ENCODE results near the gene RAPGEF3.

The RAPGEF3 gene

DNA sequence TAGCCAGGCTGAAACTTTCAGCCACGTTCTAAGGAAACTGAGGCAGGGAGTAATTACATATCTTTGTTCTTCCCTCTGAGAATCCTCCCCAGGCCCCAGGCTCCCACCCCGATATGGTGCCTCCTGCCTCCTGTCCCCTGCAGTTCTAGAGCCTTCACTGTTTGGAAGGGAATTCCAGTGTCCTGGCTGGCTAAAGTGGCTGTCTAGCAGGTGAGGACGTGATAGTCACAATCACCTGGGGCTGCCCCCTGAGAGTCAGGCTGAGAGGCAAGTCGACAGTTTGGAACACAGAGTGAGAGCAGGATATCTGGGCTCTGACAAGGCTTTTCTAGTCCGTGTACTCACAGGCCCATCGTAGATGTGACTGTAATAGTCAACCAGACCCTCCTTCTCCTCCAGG is 46.5 kb downstream of the RAPGEF3 start:
- TF ChIP-seq PAX5 (IDR thresholded peaks at IDR 0.05; ENCODE audit: insufficient read depth, low read length, severe bottlenecking) = no peak
- no peak for TF ChIP-seq POU2F2 (IDR thresholded peaks at IDR 0.05; ENCODE audit: low read depth, low read length)
- TF ChIP-seq POLR2A (IDR thresholded peaks at IDR 0.05; ENCODE audit: low read depth, low read length) = no peak
- no peak for TF ChIP-seq TAF1 (IDR thresholded peaks at IDR 0.05; ENCODE audit: low read depth, low read length)
- FAIRE-seq (no peak), DNase-seq (ENCODE audit: insufficient read length, low spot score) (no peak)

DNA sequence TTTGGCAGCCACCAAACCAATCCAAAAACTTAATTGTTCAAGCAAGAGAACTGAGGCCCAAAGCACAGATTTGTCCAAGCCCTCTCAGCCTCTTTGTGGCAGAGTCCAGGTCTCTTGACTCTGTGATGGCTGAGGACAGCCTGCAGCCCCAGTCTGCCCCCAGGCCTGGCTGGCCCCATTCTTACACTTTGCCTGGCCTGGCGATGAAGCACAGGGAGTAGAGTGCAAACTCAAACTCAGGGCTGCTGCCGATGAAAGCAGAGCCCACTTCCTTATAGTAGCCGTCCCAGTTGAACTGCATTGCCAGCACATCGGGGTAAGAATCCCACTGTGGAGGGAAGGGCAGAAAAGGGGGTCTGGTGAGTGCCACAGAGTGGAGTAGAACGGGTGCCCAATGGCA is 47.2 kb downstream of the RAPGEF3 start:
- TF ChIP-seq PAX5 (IDR thresholded peaks at IDR 0.05; ENCODE audit: insufficient read depth, low read length, severe bottlenecking) (no peak), SPI1 (IDR thresholded peaks at IDR 0.05; ENCODE audit: low read depth, low read length) (no peak), POLR2AphosphoS5 (IDR thresholded peaks at IDR 0.05; ENCODE audit: low read depth, low read length) (no peak), POLR2A (IDR thresholded peaks at IDR 0.05; ENCODE audit: low read depth, low read length) (no peak), POU2F2 (IDR thresholded peaks at IDR 0.05; ENCODE audit: low read depth, low read length) (no peak), TAF1 (IDR thresholded peaks at IDR 0.05; ENCODE audit: low read depth, low read length) (no peak)
- DNase-seq (ENCODE audit: insufficient read length, low spot score) (no peak), FAIRE-seq (no peak)

DNA sequence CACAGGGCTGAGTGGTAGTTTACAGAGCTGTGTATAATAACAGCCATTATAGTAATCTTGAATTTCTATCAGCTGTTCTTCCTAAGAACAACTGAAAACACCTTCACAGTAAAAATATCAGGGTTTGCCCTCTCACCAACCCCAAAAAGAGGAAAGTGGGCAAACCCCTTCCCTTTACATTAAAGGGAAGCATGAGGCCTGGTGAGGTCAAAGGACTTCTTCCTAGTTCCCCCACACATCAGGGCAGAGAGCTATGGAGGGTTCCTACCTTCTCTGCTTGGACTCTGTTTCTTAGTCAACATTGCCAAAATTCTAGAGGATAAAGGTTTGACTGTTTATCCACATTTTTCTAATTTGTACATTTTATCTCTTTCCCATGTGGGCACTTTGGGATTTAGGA is 48.4 kb downstream of the RAPGEF3 start:
- no peak for DNase-seq (ENCODE audit: insufficient read length, low spot score)
- TF ChIP-seq POU2F2 (IDR thresholded peaks at IDR 0.05; ENCODE audit: low read depth, low read length) = no peak
- TF ChIP-seq PAX5 (IDR thresholded peaks at IDR 0.05; ENCODE audit: insufficient read depth, low read length, severe bottlenecking) = no peak
- no peak for TF ChIP-seq TAF1 (IDR thresholded peaks at IDR 0.05; ENCODE audit: low read depth, low read length)
- TF ChIP-seq POLR2A (IDR thresholded peaks at IDR 0.05; ENCODE audit: low read depth, low read length) = no peak
- no peak for TF ChIP-seq SPI1 (IDR thresholded peaks at IDR 0.05; ENCODE audit: low read depth, low read length)
- no peak for TF ChIP-seq POLR2AphosphoS5 (IDR thresholded peaks at IDR 0.05; ENCODE audit: low read depth, low read length)
- FAIRE-seq = no peak

DNA sequence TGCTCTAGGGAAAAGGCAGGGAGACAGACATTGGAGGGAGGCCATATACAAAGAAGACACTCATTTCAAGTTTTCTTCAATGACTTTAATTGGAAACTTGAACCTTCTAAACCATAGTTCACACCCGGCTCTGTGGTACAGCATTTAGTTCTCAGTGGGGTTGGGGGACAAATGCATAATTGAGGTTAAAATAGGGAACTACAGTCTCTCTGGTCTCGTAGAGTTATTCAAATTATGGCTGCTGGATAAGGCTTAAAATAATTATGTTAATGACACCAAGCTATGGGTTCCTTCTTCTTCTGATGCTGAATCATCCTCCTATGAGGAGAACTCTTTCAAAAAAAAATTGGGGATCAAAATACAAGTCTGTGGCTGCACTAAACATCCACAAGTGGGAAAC is 49.0 kb downstream of the RAPGEF3 start:
- TF ChIP-seq PAX5 (IDR thresholded peaks at IDR 0.05; ENCODE audit: insufficient read depth, low read length, severe bottlenecking) (no peak), POLR2A (IDR thresholded peaks at IDR 0.05; ENCODE audit: low read depth, low read length) (no peak), SPI1 (IDR thresholded peaks at IDR 0.05; ENCODE audit: low read depth, low read length) (peak; percentile 24; the same call in 1 of the 2 replicates)

DNA sequence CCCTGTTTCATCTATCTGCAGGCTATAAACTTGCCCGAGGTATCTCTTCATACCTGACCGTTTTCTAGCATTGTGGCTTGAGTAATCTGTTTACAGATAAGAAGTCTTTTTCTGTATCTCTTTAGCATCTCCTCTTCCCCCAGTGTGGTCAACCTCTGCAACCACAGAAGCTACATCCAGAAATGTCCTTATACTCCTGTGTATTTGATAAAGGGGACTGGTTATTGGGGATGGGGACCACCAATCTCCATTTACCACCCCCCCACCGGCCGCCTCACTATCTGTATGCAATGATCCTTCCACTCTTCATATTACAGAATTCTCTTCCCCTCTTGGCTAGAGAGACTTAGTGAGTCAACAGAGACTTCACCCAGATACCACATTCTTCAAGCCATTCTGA is 49.4 kb downstream of the RAPGEF3 start:
- FAIRE-seq = no peak
- DNase-seq (ENCODE audit: insufficient read length, low spot score) = no peak
- no peak for TF ChIP-seq POLR2A (IDR thresholded peaks at IDR 0.05; ENCODE audit: low read depth, low read length)
- no peak for TF ChIP-seq PAX5 (IDR thresholded peaks at IDR 0.05; ENCODE audit: insufficient read depth, low read length, severe bottlenecking)
- no peak for TF ChIP-seq POLR2AphosphoS5 (IDR thresholded peaks at IDR 0.05; ENCODE audit: low read depth, low read length)
- no peak for TF ChIP-seq SPI1 (IDR thresholded peaks at IDR 0.05; ENCODE audit: low read depth, low read length)
- TF ChIP-seq POU2F2 (IDR thresholded peaks at IDR 0.05; ENCODE audit: low read depth, low read length) = no peak
- TF ChIP-seq TAF1 (IDR thresholded peaks at IDR 0.05; ENCODE audit: low read depth, low read length) = no peak

More for the DNA sequence above, 49.0 kb downstream of the RAPGEF3 start:
- no peak for DNase-seq (ENCODE audit: insufficient read length, low spot score)
- no peak for FAIRE-seq

DNA sequence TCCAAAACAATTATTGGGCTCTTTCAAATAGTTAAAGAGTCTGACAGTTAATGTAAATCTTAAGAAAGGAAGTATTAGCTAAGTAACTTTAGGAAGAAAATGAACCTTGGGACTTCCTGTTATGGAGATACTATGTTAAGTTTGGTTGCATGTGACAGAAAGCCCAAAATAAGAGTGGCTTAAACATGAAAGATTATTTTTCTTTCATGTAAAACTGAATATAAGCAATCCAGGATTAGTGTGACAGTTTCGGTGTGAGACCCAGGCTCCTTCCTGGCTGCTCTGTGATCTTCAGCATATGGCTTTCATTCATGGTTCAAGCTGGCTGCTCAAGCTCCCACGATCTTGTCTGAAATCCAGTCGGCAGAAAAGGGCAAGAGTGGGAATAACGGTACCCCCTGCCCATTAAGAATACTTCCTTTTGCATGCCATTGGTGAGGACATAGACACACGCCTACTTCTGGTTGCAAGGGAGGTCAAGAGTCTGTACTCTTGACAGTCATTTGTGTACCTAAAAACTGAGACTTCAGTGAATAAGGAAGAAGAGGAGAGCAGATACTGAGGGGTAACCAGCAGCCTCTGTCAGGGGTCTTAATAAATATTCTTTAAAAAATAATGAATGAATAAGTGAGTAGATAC is 50.7 kb downstream of the RAPGEF3 start:
- TF ChIP-seq POLR2AphosphoS5 (IDR thresholded peaks at IDR 0.05; ENCODE audit: low read depth, low read length) (no peak), TAF1 (IDR thresholded peaks at IDR 0.05; ENCODE audit: low read depth, low read length) (no peak), PAX5 (IDR thresholded peaks at IDR 0.05; ENCODE audit: insufficient read depth, low read length, severe bottlenecking) (no peak), SPI1 (IDR thresholded peaks at IDR 0.05; ENCODE audit: low read depth, low read length) (no peak)
- FAIRE-seq (peak; percentile 69), DNase-seq (ENCODE audit: insufficient read length, low spot score) (no peak)

DNA sequence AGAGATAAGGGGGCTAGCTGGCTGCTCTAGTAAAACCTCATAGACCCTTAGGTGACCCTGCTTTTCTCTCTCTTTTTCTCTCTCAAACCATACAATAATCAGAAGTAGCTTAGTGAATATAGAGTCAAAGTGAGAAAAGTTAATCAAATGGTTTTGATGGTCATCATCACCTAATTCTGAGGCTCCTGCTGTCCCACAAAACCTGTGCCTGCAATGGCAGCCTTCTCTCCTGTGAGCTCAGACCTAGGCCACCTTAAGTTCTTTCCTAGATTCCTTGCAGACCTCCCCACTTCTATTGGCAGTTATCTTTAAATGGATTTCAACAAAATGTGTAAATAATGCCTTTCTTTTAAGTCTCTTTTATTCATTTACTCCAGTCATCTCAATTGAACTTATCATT is 51.3 kb downstream of the RAPGEF3 start:
- TF ChIP-seq SPI1 (IDR thresholded peaks at IDR 0.05; ENCODE audit: low read depth, low read length) = no peak
- no peak for TF ChIP-seq POU2F2 (IDR thresholded peaks at IDR 0.05; ENCODE audit: low read depth, low read length)
- TF ChIP-seq PAX5 (IDR thresholded peaks at IDR 0.05; ENCODE audit: insufficient read depth, low read length, severe bottlenecking) = no peak
- TF ChIP-seq POLR2AphosphoS5 (IDR thresholded peaks at IDR 0.05; ENCODE audit: low read depth, low read length) = no peak
- TF ChIP-seq TAF1 (IDR thresholded peaks at IDR 0.05; ENCODE audit: low read depth, low read length) = no peak
- no peak for TF ChIP-seq POLR2A (IDR thresholded peaks at IDR 0.05; ENCODE audit: low read depth, low read length)
- DNase-seq (ENCODE audit: insufficient read length, low spot score) (no peak), FAIRE-seq (no peak)

DNA sequence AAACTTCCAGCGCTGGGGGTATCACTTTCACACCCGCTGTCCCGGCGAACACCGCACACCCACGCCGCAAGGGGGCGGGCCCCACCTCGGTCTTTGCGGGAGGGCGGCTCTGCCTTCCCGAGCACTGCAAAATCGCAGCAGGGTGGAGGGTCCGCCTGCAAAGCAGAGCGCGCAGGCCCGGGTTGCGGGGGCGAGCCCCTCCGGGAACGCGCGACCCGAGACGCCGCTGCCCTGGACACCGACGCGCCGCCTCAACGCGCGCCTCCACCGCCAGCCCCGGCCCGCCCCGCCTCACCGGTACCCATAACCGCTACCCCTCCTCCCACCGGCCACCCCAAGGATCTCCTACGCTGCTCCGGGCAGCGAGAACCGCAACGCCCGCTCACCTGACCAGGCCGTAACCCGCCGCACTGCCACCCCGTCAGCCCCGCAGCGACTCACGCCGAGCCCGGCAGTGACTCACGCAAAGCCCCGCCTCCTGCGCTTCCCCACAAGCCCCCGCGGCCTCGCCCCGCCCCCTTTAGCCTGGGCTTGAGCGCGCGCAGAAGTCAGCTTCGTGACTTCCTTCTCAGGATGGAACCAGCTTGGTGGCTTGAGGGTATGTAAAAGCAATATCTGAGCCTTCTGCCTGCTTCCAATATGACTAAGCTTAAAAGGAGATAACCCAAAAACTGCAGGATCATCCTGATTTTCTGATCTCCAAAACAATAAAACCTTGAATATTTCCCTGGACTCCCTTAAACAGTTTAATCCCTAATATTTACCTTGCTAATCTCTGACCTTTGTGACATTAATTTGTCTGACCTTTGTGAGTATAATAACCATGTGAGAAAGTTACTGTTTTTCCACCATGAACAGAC is 52.9 kb downstream of the RAPGEF3 start, which contains the start of gene RPAP3:
Gene RPAP3, minus strand, starts transcription at position 465 of the 860 bp plus-strand sequence. CDS start 3,190 bp downstream, outside the sequence.
- peak; percentile 99 for FAIRE-seq
- peak; percentile 85 for TF ChIP-seq POLR2AphosphoS5 (IDR thresholded peaks at IDR 0.05; ENCODE audit: low read depth, low read length)
- peak; percentile 50 for TF ChIP-seq SPI1 (IDR thresholded peaks at IDR 0.05; ENCODE audit: low read depth, low read length)
- TF ChIP-seq POLR2A (IDR thresholded peaks at IDR 0.05; ENCODE audit: low read depth, low read length) = peak; percentile 83; the same call in 1 of the 2 replicates
- TF ChIP-seq POU2F2 (IDR thresholded peaks at IDR 0.05; ENCODE audit: low read depth, low read length) = 0 out of 2 replicates have a peak, but pooled peaks have one; percentile 29
- no peak for TF ChIP-seq PAX5 (IDR thresholded peaks at IDR 0.05; ENCODE audit: insufficient read depth, low read length, severe bottlenecking)
- peak; percentile 69; the same call in 1 of the 2 replicates for TF ChIP-seq TAF1 (IDR thresholded peaks at IDR 0.05; ENCODE audit: low read depth, low read length)

DNA sequence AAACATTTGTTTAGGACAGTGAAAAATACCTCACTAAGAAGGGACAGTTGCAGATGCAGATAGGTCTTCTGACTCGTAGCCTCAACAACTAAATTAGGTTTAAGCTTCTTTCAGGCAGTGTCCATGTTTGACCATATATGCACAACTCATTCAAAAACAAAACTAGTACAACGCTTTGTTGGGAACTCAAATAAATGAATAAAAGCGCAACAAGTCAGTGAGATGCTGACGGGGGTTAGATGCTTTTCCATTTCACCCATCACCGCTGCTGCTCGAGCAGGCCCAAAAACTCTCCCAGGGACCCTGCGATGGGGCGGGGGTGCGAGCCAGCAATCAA is 53.5 kb downstream of the RAPGEF3 start:
- no peak for DNase-seq (ENCODE audit: insufficient read length, low spot score)
- no peak for FAIRE-seq
- TF ChIP-seq POU2F2 (IDR thresholded peaks at IDR 0.05; ENCODE audit: low read depth, low read length) (no peak), SPI1 (IDR thresholded peaks at IDR 0.05; ENCODE audit: low read depth, low read length) (no peak), POLR2AphosphoS5 (IDR thresholded peaks at IDR 0.05; ENCODE audit: low read depth, low read length) (no peak), POLR2A (IDR thresholded peaks at IDR 0.05; ENCODE audit: low read depth, low read length) (no peak), TAF1 (IDR thresholded peaks at IDR 0.05; ENCODE audit: low read depth, low read length) (no peak), PAX5 (IDR thresholded peaks at IDR 0.05; ENCODE audit: insufficient read depth, low read length, severe bottlenecking) (no peak)

More for the DNA sequence above, 52.9 kb downstream of the RAPGEF3 start, which contains the start of gene RPAP3:
- DNase-seq (ENCODE audit: insufficient read length, low spot score) = peak; percentile 78

Measured in GM12891 (cell line).